ELR (cell line): ENCODE results near the gene ARHGEF40.
"Not testable (repeated sequence)": the region's sequence is repeated elsewhere in the genome, so short reads cannot be mapped to it uniquely, and the experiment has no call there.

Experiments used
- DNase-seq: peaks from one replicate; pipeline ENCODE4 v3.0.0-alpha.2; 2015; ENCODE audit warnings: low read depth

Gene ARHGEF40

DNA sequence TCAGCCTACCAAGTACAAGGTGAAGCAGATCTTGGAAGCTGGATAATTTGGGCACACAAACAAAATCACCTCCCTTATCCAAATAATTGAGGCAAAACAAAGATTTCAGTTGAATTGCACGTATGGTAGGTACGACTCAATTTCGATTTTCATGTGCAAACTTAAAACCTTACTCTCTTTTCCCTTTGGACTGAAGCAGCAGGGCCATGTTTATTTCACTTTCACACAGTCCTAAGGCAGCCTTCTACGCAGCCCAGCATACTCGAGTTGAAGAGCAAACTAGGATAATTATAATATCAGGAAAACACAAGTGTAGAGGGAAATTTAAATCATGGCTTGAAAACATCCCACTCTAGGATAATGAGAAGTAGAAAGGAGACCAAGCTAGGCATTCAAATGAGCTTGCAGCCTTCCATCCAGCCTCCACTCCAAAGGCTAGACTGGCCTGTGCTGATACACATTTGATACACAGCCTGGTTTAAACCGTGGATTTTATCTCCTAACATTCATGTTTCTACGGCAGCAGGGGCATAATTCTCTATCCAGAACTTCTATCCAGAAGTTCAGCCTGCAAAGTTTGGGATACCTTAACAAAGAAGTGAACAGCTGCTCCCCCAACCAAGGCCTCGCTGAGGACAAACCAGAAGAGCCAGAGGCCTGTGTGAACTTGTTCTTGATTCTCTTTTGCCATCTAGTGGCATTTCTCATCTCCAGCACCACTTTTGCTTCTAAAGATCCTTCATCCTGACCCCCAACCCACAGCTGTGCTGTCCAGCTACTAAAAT is 30.3 kb upstream of the ARHGEF40 start:
- DNase-seq: peak; percentile 61

- no peak for DNase-seq
Observed at GRCh38 chr14:21040370-21040925, 29.7 kb upstream of the ARHGEF40 start.

DNA sequence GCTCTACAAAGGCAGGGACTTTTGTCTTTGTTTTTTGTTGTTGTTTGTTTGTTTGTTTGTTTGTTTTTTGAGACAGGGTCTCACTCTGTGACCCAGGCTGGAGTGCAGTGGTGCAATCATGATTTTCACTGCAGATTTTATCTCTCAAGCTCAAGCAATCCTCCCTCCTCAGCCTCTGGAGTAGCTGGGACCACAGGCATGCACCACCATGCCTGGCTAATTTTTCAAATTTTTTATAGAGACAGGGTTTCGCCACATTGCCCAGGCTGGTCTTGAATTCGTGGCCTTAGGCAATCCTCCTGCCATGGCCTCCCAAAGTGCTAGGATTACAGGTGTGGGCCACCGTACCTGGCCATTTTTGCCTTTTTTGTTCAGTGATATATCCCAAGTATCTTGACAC is 29.2 kb upstream of the ARHGEF40 start:
- not testable (repeated sequence) for DNase-seq

DNA sequence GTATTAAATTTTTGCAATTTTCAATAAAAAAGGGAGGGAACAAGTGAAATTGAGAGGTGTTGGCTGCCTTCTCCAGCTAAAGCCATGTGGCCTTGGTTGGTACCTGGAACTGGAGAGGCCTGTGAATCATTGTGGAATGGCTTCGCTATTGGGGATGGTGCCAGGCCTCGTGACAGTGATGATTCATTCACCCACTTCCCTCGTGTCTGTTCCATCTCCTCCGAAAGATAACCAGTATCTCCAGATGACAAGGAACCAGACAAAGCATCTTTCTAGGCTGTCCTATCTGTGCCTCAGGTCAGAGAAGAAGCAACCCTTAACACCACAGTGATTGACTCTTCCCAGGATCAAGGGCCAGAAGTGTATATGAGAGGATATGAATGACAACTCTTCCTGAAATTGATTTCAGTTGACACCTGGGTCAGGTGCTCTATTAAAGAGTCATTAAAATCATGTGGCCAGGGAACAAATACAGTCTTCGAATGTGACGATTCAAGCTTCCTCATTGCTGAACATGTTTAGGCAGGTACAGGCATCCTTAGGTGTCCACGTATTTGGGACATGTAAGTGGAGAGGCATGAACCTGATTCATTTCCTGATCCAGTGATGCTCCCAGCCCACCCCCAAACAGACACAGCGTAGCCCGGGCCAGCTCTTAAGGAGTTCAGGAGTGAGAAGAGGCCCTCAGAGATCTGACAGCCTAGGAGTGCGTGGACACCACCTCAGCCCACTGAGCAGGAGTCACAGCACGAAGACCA is 28.2 kb upstream of the ARHGEF40 start, which contains the start of gene RNASE7:
Gene RNASE7 (plus strand): TSS at position 687 of the 758 bp plus-strand sequence. CDS start 631 bp downstream, outside the sequence.
- DNase-seq: peak; percentile 42

- DNase-seq: no peak
Observed at GRCh38 chr14:21042918-21043317, 27.2 kb upstream of the ARHGEF40 start.

GRCh38 chr14:21043387-21043973 is 26.6 kb upstream of the ARHGEF40 start:
- DNase-seq: no peak

DNA sequence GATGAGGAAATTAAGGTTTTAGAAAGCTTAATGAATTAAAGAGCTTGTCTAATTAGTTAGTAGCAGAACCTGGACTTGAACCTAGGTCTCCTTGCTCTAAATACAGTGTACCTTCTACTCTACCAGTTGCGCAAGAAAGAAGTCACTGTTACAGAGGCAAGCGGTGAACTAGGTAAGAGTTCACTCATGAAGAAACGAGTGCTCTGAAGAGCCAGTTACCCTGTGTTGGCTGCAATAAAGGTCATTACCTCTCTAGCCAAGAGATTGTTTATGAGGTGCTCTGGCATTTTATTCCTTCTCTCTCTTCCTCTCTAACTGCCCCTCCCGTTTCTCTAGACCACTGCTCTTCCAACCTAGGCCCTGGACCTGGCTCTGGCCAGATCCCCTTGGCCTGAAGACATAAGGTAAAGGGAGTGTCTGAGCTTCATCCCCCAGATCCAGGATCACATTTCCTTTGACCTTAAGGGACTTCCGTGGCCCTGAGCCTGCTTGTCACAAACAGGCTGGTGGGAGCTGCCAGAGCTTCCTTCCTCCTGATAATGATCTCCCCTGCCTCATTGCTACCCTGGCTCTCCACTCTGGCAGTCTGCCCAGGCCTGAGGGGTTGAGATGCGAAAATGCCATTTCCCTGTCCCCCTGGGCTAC is 26.0 kb upstream of the ARHGEF40 start:
- DNase-seq: no peak

GRCh38 chr14:21047378-21047781 is 22.7 kb upstream of the ARHGEF40 start:
- no peak for DNase-seq

GRCh38 chr14:21048638-21049037 is 21.5 kb upstream of the ARHGEF40 start:
- DNase-seq: no peak

GRCh38 chr14:21049271-21049673 is 20.8 kb upstream of the ARHGEF40 start:
- peak; percentile 57 for DNase-seq

DNA sequence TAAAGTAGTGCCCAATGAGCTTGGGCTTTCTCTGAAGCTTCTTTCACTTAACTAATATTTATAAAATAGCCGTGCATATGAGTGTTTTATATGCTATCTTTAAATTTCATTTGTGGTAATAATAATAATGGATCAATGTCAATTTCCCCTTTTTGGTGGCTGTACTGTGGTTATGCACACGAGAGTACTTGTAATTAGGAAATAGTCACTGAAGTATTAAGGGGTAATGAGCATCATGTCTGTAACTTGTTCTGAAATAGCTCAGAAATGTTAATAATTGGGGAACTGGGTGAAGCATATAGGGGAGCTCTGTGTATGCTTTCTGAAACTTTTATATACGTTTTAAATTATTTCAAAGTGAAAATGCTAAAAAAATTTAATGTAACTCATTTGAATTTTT is 19.5 kb upstream of the ARHGEF40 start:
- DNase-seq: no peak

GRCh38 chr14:21053184-21054122 is 16.7 kb upstream of the ARHGEF40 start:
- no peak for DNase-seq

DNA sequence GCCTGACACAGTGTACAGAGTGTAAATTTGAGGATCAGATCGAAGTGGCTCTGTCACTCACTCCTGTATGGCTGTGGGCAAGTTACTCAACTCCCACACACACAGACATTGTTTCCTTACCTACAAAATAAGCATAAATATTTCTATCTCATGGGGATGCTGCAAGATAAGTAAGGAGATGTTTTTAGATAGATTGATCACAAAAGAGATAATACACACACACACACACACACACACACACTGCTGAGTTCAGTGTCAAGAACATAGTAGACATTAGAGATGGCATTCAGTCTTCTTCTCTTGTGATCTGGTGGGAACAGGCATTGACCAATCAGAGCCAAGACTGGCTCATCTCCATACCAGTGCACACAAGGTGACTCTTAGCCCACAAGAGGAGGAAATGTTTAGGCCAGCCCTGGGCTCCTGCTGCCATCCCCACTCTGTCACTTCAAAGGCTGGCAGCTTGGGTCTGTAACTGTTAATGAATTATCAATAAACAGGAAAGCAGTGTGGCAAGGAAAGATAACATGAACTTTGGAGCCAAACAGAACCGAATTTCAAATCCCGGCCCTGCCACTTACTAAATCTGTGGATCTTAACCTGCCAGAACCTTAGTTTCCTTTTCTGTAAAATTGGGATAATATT is 15.9 kb upstream of the ARHGEF40 start:
- no peak for DNase-seq

- DNase-seq: no peak
Observed at GRCh38 chr14:21054768-21055145, 15.3 kb upstream of the ARHGEF40 start.

- DNase-seq: no peak
Observed at GRCh38 chr14:21055432-21056117, 14.5 kb upstream of the ARHGEF40 start.

GRCh38 chr14:21056520-21057163 is 13.5 kb upstream of the ARHGEF40 start:
- DNase-seq: peak; percentile 23

DNA sequence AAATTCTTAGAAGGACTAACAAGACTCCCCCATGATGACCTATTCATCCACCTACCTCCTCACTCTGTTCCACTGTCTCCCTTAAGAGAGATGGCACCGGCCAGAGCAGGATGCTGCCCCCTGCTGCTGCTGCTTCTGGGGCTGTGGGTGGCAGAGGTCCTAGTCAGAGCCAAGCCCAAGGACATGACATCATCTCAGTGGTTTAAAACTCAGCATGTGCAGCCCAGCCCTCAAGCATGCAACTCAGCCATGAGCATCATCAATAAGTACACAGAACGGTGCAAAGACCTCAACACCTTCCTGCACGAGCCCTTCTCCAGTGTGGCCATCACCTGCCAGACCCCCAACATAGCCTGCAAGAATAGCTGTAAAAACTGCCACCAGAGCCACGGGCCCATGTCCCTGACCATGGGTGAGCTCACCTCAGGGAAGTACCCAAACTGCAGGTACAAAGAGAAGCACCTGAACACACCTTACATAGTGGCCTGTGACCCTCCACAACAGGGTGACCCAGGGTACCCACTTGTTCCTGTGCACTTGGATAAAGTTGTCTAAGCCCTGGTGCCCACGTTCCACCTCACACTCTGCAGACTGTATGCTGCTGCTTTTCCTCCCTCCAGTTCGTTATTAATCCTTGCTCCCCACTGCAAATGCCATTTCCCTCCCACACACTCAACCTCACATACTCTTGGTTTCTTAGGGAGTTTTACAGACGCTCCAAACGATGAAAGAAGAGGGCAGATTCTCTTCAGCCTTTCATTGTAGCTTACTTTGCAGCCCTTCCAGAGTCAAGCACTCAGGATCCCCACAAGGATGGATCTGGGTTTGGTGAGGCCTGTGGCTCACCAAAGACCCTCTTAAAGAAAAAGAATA is 12.1 kb upstream of the ARHGEF40 start, which contains the start of gene RNASE8:
Gene RNASE8 (plus strand): TSS at position 20 of the 873 bp plus-strand sequence. CDS start 71 bp downstream, at position 91.
- DNase-seq: peak; percentile 60

DNA sequence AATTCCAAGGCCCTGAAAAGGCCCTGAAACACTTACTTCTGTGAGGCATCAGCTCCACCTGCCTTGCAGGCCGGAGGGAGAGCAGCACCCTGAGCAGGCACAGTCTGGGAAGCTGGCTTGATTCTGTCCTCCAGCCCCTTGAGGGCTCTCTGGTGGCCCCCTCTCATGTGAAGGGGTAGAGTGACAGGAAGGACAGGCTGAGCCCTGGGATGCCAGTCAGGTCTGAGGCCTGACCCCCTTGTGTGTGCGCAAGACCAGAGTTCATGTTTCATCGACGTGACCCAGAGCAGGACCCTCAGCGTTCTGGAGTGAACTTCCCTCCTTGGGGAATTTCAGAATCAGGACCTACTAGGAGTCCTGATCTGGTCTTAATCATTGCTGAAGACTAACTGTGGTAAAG is 11.2 kb upstream of the ARHGEF40 start:
- no peak for DNase-seq
